Body of pancreas (tissue), 4 donors: Measurements from ENCODE around the gene IFNAR1. TPM values are rescaled to one million over a fixed set of nuclear protein-coding genes. Genes with fewer than 3 reads are reported as not detected.
"Not testable (repeated sequence)": the region's sequence is repeated elsewhere in the genome, so short reads cannot be mapped to it uniquely, and the experiment has no call there.

Experiments used
- ATAC-seq: fragments of 150-250 bp; one replicate; pipeline ENCODE4 v1.9.1; 2016
- DNase-seq, 4 donors: peaks; one replicate each; pipeline ENCODE4 v3.0.0-alpha.2; 2019
- H3K27ac ChIP-seq, 4 donors: fragments of 200-600 bp; sonication (generic); 1 replicate in 3 of 4; 2 replicates in 1 of 4; pipeline versions ENCODE4 v1.5.1 to v1.6.1; 2016 to 2019; ENCODE audit warnings: mild to moderate bottlenecking in 1 of 4, mixed read lengths in 1 of 4, moderate library complexity in 1 of 4
- H3K27me3 ChIP-seq, 2 donors: fragments of 200-600 bp; sonication (generic); one replicate each; pipeline ENCODE4 v1.6.0; 2016; ENCODE audit warnings: mild to moderate bottlenecking in 1 of 2
- H3K36me3 ChIP-seq, 2 donors: fragments of 200-600 bp; sonication (generic); replicated peaks in 1 of 2; 2 replicates each; pipeline ENCODE4 v1.5.1; 2016; ENCODE audit warnings: low read depth in 2 of 2; ENCODE audit not compliant: insufficient read depth in 1 of 2
- H3K4me1 ChIP-seq: fragments of 200-600 bp; sonication (generic); one replicate; pipeline ENCODE4 v1.6.0; 2016
- H3K4me3 ChIP-seq, 2 donors: fragments of 200-600 bp; sonication (generic); 1 replicate in 1 of 2; 2 replicates in 1 of 2; pipeline ENCODE4 v1.5.1; 2016 to 2019
- H3K9me3 ChIP-seq, 3 donors: fragments of 200-600 bp; sonication (generic); 1 replicate in 2 of 3; 2 replicates in 1 of 3; pipeline ENCODE4 v1.5.1; 2016
- CTCF ChIP-seq, 7 experiments: fragments of 450-650 bp in 4 of 7; fragments of 200-600 bp in 3 of 7; sonication (generic) in 3 of 7; IDR thresholded peaks; one replicate each; pipeline ENCODE4 v1.5.1; 2016 to 2019; ENCODE audit warnings: antibody characterized with exemption in 7 of 7
- POLR2A ChIP-seq, 3 donors: fragments of 450-650 bp; IDR thresholded peaks; one replicate each; pipeline ENCODE4 v1.6.1; 2016; ENCODE audit warnings: antibody characterized with exemption in 3 of 3, mild to moderate bottlenecking in 2 of 3
- WGBS, 2 donors: methylation state at CpG; one replicate each; pipeline ENCODE4 v1.1.5; 2017; 5-methylcytosine and 5-hydroxymethylcytosine counted together
- intact Hi-C: fragments of 100-400 bp; cut with DNase I; formaldehyde crosslinking; loops from one replicate; pipeline ENCODE4 v1.15.1; 2023
- total RNA-seq, 2 donors: library from RNA; depleted of rRNA; stranded (reverse); fragments of >200 nt; gene quantifications; one replicate each; pipeline ENCODE4 v1.1.0, GENCODE V29; 2016

IFNAR1 gene
- total RNA-seq, 2 donors from 2014 or later = 14.2 to 17.9 TPM

DNA sequence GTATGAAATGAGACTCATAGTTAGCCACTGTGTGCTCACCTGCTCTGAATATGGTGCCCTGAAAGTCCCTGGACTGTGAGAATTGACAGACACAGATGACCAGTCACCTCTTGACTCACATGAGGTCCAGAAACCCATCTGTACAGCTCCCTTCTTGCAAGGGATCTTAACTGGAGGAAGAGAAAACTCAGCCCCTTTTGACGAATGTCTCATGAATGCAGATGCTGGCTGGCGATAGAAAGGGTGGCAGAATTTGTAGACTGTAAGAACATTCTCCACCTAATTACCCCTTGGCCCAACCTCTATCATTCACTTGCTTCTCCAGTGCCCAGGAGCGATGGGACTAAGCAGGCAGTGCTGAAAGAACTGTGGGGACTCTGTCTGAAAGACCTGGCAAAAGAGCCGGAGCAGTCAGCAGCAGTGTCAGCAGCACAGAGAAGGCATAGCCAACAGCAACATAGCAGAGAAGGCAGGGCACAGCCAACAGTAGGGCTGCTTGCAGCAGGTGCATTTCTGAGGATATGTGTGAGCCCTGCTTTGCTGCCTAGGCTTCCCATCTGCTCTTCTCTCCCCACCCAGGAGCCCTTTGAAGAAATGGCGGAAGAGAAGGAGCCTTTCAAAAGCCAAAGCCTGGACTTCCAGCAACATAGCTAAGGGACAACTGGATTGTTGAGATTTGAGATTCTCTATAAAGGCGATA, 52.6 kb downstream of the IFNAR1 start:
- intact Hi-C loops = no loop called here
- 74 to 76% methylated on average over 6 of the region's 6 CpGs for WGBS, 2 donors

DNA sequence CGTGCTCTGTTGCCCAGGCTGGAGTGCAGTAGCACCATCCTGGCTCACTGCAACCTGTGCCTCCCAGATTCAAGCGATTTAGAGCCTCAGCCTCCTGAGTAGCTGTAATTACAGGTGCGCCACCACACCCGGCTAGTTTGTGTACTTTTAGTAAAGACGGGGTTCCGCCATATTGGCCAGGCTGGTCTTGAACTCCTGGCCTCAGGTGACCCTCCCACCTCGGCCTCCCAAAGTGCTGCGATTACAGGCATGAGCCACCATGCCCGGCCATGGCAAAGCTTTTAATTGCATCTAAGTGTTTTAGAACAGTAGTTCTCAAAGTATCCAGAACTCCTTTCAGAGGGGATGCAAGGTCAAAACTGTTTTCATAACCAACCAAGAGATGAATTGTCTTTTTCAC, 53.3 kb downstream of the IFNAR1 start:
- Histone ChIP-seq H3K9me3 (no peaks in the 10 kb centered on the region), H3K27ac (no peak overlapping the region), H3K4me3 (no peak overlapping the region), H3K36me3 (no peaks in the 10 kb centered on the region), H3K4me1 (peaks cover 7% of the 10 kb centered on the region), H3K27me3 (no peaks in the 10 kb centered on the region)
- TF ChIP-seq POLR2A (IDR thresholded peaks at IDR 0.05) (no peak), CTCF (IDR thresholded peaks at IDR 0.05) (no peak)
- WGBS, 2 donors = 65 to 74% methylated on average over 4 to 9 of the region's 9 CpGs
- ATAC-seq = no peak
- intact Hi-C loops = no loop called here
- DNase-seq = no peak

More for the DNA sequence above, 52.6 kb downstream of the IFNAR1 start:
- Histone ChIP-seq H3K4me1 (no peaks in the 10 kb centered on the region), H3K4me3 (no peak overlapping the region), H3K36me3 (no peaks in the 10 kb centered on the region), H3K27me3 (no peaks in the 10 kb centered on the region), H3K9me3 (no peaks in the 10 kb centered on the region), H3K27ac (no peak overlapping the region)
- TF ChIP-seq CTCF (IDR thresholded peaks at IDR 0.05) (no peak), POLR2A (IDR thresholded peaks at IDR 0.05) (no peak)
- DNase-seq (no peak), ATAC-seq (no peak)

GRCh38 chr21:33379934-33380333, 55.2 kb downstream of the IFNAR1 start:
- intact Hi-C loops, ATAC-seq, H3K36me3 ChIP-seq, H3K4me3 ChIP-seq, H3K9me3 ChIP-seq, H3K27me3 ChIP-seq: not testable (repeated sequence)
- H3K27ac ChIP-seq = peak overlapping the region; percentile 18 to 78 (median 46)
- 50 to 69% methylated on average over 1 of the region's 1 CpG for WGBS, 2 donors
- peak in 1 of 4 donors; percentile 71 for DNase-seq
- H3K4me1 ChIP-seq = peaks cover 15% of the 10 kb centered on the region

- intact Hi-C loops = no loop called here
- no peak overlapping the region for H3K4me3 ChIP-seq
- 18 to 49% methylated on average over 8 to 11 of the region's 11 CpGs for WGBS, 2 donors
- TF ChIP-seq CTCF (IDR thresholded peaks at IDR 0.05) = no peak
- peak in 2 of 3 donors; percentile 41 to 54 for TF ChIP-seq POLR2A (IDR thresholded peaks at IDR 0.05)
- ATAC-seq = peak; percentile 82
- DNase-seq = peak; percentile 65 to 91 (median 78)
- peak overlapping the region; percentile 18 to 78 (median 46) for H3K27ac ChIP-seq
- no peaks in the 10 kb centered on the region for H3K36me3 ChIP-seq
- no peaks in the 10 kb centered on the region for H3K27me3 ChIP-seq
- H3K4me1 ChIP-seq = peaks cover 15% of the 10 kb centered on the region
- H3K9me3 ChIP-seq = no peaks in the 10 kb centered on the region
Measured at GRCh38 chr21:33380483-33380998, 55.8 kb downstream of the IFNAR1 start.

DNA sequence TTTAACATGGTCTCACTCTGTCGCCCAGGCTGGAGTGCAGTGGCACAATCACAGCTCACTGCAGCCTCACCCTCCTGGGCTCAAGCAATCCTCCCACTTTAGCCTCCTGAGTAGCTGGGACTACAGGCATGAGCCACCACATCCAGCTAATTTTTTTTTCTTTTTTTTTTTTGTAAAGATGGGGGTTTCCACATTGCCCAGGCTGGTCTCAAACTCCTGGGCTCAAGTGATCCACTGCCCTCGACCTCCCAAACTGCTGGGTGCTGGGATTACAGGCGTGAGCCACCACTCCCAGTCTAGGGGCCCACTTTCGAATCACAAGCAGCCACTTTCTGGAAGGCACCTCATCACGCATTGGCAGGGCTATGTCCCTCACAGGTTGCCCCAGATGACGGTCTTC, 56.6 kb downstream of the IFNAR1 start:
- DNase-seq, H3K27me3 ChIP-seq, H3K9me3 ChIP-seq, H3K36me3 ChIP-seq, H3K4me3 ChIP-seq, intact Hi-C loops, H3K27ac ChIP-seq, ATAC-seq: not testable (repeated sequence)
- WGBS, 2 donors = 71 to 81% methylated on average over 6 of the region's 6 CpGs
- peaks cover 15% of the 10 kb centered on the region for H3K4me1 ChIP-seq
